OCI-M2 (cell line): ENCODE measurements around the gene CLTCL1.

ENCODE experiments used
- DNase-seq: peaks from one replicate; lab custom pipeline; 2025; ENCODE audit not compliant: unreplicated experiment; lab: John Stamatoyannopoulos, UW

The CLTCL1 gene

DNA sequence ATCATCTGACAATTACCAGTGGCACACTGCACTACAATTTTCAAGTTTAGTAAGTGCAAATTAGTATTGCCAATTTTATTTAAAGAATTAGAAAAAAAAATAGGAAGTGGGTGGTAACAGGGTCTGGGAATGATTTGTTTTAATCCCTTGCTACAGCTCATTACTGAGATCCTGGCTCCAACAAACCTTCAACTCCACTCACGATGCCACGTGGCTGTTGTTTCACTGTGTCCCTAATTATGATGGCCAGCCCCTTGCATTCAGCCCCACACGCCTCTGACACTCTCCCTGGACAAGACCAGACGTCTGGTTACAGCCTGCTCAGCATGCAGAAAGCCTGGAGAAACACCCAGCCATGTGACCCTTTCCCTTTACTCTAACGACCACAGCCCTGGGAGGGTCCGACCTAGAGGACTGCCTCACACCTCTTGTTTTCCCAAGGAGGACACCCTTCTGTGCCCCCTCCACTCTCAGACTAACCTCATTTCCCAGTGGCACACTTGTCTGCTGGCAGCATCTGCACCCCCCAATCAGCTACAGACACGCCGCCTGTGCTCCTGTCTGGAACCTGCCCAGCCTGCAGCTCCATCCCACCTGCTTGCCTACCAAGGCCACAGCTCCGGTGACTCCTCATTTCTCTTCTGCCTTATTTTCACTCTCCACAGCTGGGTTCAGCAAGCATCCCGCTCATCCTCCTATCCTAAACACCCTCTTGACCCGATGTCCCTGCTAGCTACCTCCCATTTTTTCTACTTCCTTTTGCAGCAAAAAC, 94.5 kb downstream of the CLTCL1 start:
- no peak for DNase-seq

GRCh38 chr22:19195796-19196731, 95.5 kb downstream of the CLTCL1 start:
- DNase-seq: no peak

DNA sequence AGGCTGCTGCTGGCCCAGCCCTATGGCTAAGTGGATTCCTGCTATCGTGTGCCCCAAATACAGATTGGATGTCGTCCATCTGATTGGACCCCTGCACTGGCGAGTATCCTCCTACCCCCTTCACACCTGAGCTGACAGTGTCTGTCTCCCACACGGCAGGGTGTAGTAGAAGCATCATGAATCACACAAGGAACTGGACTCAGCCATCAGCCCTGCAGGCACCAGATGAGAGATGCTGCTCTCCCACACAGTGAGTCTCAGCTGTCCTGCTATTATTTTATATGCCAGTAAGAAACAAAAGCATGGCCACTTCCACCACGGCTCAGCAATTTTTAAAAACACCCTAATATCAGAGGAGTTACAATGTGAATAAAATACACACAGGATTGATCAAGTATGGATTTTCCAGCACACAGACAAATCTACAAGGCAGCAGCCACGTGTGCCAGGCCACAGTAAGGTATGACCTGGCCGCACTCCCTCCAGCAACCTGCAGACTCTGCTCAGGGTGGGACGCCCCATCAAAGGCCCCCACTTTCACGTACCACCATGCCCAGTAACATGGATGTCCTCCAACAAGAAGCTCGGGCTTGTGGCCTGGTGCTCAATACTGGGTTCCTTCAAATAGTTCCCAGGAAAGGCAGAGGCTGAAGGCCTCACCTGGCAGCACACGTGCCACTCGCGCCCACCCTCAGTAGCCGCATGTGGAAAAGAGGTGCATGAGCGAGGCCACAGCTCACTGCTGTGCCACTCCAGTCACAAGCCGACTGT, 96.6 kb downstream of the CLTCL1 start:
- no peak for DNase-seq

DNA sequence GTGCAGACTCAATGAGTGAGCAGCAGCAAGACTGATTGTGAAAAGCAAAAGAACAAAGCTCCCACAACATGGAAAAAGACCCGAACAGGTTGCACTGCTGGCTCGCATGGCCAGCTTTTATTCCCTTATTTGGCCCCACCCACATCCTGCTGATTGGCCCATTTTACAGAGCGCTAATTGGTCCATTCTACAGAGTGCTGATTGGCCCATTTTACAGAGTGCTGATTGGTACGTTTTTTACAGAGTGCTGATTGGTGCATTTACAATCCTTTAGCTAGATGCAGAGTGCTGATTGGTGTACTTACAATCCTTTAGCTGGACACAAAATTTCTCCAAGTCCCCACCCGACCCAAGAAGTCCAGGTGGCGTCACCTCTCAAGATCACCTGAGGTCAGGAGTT, 97.6 kb downstream of the CLTCL1 start:
- DNase-seq: no peak

DNA sequence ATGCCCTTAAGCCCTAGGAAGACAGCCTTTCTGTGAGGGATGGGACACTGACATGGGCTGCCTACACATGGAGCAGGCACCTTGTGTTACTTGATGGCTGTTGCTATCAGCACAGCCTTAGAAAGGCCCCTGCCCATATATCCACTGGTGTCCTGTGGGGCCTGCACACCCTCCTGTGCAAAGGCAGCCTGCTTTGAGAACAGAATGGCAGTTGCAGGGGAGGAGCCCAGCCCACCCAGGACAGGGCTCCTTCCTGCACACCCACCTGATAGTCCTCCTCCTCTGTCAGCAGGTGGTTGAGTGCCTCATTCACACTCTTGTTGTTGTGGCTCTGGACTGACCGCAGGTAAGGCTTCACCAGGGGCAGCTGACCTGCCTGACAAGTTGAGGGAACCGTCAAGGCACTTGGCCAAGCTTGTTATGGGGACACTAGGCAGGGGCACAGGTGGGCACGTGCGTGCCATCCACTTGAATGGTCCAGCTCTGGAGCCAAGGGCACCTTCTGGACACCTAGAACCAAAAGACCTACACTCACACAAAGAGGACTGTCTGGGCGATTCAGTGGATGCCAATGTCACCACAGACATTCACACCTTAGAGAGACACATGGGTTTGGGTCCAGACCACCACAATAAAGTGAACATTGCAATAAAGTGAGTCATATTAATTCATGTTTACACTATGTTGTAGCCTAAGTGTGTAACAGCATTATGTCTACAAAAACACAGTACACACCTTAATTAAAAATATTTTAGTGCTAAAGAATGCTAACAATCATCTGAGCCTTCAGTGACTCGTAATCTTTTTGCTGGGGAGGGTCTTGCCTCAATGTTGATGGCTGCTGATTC, 103.6 kb downstream of the CLTCL1 start:
- no peak for DNase-seq

GRCh38 chr22:19184276-19184997, 107.1 kb downstream of the CLTCL1 start:
- DNase-seq: no peak

GRCh38 chr22:19183216-19183615, 108.3 kb downstream of the CLTCL1 start:
- no peak for DNase-seq

DNA sequence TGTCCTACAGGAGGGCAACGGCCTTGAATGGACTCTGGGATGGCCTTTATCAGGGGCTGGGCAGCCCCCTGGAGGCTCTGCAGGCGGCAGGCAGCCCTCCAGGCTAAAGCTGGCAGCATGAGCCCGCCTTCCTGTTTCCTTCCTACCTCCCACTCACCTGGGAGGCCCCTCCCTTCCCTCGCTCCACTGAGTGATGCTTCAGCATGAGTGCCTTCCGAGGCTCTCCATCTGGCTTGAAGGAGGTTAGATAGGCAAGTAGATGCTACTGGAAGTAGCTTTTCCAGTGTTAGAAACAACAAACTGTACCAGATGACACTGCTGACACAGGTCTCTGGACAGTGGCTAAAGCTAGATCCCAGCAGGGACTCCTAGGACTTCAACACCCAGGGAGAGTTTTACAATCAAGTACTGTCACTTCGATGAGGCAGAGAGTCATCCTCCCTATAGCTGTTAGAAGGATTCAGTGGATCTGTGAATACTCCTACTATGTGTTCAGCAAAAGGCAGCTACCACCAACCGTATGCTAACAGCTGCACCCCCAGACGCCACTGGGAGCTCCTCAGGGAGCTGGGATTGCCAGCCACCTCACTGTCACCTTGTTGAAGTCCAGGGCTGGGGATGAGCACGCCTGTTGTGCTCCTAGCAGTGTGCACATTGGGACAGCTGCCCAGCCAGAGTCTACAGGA, 108.9 kb downstream of the CLTCL1 start:
- no peak for DNase-seq

- DNase-seq: no peak
Measured at GRCh38 chr22:19181786-19182471, 109.6 kb downstream of the CLTCL1 start.

DNA sequence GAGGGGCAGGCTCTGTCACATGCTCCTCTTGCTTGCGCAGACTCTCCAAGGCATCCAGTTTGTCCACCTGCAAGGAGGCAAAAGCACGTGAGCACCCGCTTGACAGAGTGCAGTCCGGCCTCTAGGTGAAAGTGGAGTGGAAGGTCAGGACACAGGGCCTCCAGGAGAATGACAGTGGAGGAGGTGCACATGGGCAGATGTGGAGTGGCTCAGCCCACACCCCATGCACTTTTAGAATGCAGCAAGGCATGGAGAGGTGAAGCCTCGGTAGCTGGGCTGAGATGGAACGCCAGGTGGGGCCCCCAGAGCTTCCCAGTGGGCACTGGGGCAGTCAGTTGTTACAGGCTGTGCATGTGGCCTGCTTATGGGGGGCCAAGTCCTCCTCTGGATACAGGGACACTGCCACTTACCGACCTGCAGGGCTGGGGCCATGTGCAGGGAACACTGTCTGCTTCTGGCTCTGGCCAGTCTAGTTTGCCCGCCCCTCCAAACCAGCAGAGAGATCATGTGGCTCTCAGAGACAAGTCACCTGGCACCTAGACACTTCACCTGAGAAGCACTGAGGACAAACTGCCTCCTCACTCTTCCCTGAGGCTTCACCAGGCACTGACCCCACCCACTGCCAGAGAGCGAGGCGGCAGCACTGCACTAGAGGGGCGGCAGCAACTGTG, 110.6 kb downstream of the CLTCL1 start:
- DNase-seq: no peak

DNA sequence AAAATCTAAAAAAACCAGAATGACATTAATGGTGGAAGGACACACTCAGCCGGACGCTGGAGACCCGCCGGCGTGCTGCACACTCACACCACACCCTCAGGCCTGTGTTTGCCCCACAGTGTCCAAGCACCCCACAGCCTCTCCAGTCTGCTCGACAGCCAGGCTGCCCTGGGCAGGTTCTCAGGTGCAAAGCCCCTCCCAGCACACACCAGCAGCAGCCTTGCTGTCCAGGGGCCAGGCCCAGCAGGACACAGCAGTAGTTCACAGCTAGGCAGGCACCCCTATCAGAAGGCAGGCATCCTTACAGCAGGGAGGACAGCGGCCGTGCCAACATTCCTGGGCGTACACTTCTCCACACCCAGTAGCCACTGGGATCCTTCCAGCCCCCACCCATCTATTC, 111.3 kb downstream of the CLTCL1 start:
- DNase-seq: no peak

- no peak for DNase-seq
Measured at GRCh38 chr22:19179497-19180048, 111.9 kb downstream of the CLTCL1 start.

- peak; percentile 13 for DNase-seq
Measured at GRCh38 chr22:19178657-19179496, 112.6 kb downstream of the CLTCL1 start, which contains the start of gene SLC25A1. Gene SLC25A1 (minus strand): TSS chr22:19178736. CDS start chr22:19178673, 63 bp downstream.

- DNase-seq: no peak
Measured at GRCh38 chr22:19178065-19178656, 113.4 kb downstream of the CLTCL1 start.

DNA sequence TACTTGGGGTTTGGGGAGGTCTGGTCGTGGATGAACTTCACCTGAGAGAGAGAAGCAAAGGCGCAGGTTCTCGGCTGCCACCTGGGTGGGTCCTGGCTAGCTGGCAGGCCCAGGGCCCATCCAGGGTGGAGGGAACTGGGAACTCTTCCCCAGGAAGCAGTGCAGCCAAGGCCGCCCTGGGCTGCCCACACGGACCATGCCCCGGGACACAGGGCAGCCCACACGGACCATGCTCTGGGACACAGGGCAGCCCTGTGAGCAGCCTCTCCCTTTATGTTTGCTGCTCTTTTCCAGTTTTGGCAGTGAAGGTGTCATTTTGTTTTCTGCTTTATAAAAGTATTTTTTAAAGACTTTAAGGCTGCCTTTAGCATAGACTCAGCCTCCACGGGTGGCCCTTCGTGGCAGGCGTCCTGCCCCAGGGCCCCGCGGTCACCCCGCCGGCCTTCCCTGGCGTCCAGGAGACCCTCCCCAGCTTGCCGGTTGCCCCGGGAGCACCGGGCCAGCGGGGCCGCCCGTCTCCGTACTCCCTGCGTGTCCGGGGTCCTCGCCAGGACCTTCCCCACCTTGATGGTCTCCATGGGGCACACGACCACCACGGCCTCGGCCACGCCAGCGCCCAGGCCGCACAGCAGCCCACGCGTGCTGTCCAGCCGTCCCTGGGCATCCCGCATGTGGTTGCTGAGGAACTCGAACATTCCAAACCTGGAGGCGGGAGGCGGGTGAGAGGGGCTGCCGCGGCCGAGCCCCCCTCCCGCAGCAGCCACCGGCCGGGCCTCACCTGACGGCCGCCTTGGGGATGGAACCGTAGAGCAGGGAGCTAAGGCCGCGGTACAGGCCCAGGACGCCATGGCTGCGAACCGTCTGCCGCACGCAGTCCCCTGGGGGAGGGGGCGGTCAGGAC, 114.1 kb downstream of the CLTCL1 start:
- no peak for DNase-seq
